Tibial nerve (tissue), 4 donors: ENCODE data around the gene SLFN14. TPM values are rescaled to one million over a fixed set of nuclear protein-coding genes. Genes with fewer than 3 reads are reported as not detected.

Source experiments
- DNase-seq, 2 donors: peaks; one replicate each; pipeline ENCODE4 v3.0.0-alpha.2; 2019; ENCODE audit warnings: low spot score in 2 of 2
- H3K27ac ChIP-seq, 4 donors: fragments of 200-600 bp; sonication (generic) in 3 of 4; one replicate each; pipeline ENCODE4 v1.5.1; 2017 to 2019; ENCODE audit warnings: mild to moderate bottlenecking in 1 of 4
- H3K27me3 ChIP-seq, 2 donors: fragments of 200-600 bp; sonication (generic) in 1 of 2; one replicate each; pipeline versions ENCODE4 v1.5.1 to v1.6.0; 2017 to 2019
- H3K36me3 ChIP-seq, 3 donors: fragments of 200-600 bp; sonication (generic); one replicate each; pipeline ENCODE4 v1.5.1; 2018 to 2019
- H3K4me1 ChIP-seq, 4 donors: fragments of 200-600 bp; sonication (generic) in 3 of 4; one replicate each; pipeline ENCODE4 v1.5.1; 2017 to 2019
- H3K4me3 ChIP-seq, 4 donors: fragments of 200-600 bp; sonication (generic) in 3 of 4; one replicate each; pipeline ENCODE4 v1.5.1; 2017 to 2019; ENCODE audit warnings: mild to moderate bottlenecking in 1 of 4, moderate library complexity in 1 of 4
- H3K9me3 ChIP-seq, 4 donors: fragments of 200-600 bp; sonication (generic) in 3 of 4; one replicate each; pipeline ENCODE4 v1.5.1; 2017 to 2019
- CTCF ChIP-seq, 5 experiments: fragments of 200-600 bp in 3 of 5; fragments of 450-650 bp in 2 of 5; sonication (generic) in 3 of 5; IDR thresholded peaks; one replicate each; pipeline ENCODE4 v1.5.1; 2016 to 2019; ENCODE audit warnings: antibody characterized with exemption in 5 of 5, mild to moderate bottlenecking in 3 of 5, moderate library complexity in 2 of 5
- EP300 ChIP-seq, 2 donors: sonication (generic); formaldehyde crosslinking; IDR thresholded peaks; one replicate each; pipeline ENCODE4 v1.6.1; 2017; ENCODE audit warnings: antibody characterized with exemption in 2 of 2, mild to moderate bottlenecking in 1 of 2
- POLR2A ChIP-seq, 2 donors: fragments of 450-650 bp; IDR thresholded peaks; one replicate each; pipeline ENCODE4 v1.6.1; 2017; ENCODE audit warnings: antibody characterized with exemption in 2 of 2, mild to moderate bottlenecking in 2 of 2, moderate library complexity in 2 of 2
- WGBS, 2 donors: methylation state at CpG; one replicate each; pipeline ENCODE4 v1.1.5; 2018; 5-methylcytosine and 5-hydroxymethylcytosine counted together
- total RNA-seq, 4 donors: library from RNA; depleted of rRNA; stranded (reverse); fragments of >200 nt; gene quantifications; one replicate each; pipeline ENCODE4 v1.1.0, GENCODE V29; 2016

Gene SLFN14
- total RNA-seq, 4 donors from 2014 or later, result not detected

DNA sequence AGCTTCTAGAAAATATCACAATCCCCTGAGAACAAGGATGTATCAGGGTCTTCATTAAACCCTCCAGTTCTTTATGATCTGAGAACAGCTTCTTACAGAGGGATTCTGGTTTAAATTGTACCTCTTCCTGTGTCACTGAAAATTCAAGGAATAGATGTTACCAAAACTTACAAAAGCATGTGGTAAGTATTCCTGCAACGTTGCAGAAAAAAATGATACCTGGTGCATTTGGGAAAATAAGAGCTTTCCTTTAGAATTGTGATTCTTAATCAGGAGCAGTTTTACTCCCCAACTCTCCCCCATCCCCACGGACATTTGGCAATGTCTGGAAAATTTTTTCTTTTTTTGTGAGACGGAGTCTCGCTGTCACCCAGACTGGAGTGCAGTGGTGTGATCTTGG, 7.3 kb downstream of the SLFN14 start:
- no peak overlapping the region for H3K4me3 ChIP-seq
- no peaks in the 10 kb centered on the region for H3K36me3 ChIP-seq
- H3K9me3 ChIP-seq, result no peaks in the 10 kb centered on the region
- H3K4me1 ChIP-seq, result no peaks in the 10 kb centered on the region
- H3K27ac ChIP-seq, result no peak overlapping the region
- WGBS, 2 donors, result 77 to 81% methylated on average over 4 of the region's 4 CpGs
- no peak for DNase-seq
- TF ChIP-seq EP300 (IDR thresholded peaks at IDR 0.05), result no peak
- no peak for TF ChIP-seq POLR2A (IDR thresholded peaks at IDR 0.05)
- no peak for TF ChIP-seq CTCF (IDR thresholded peaks at IDR 0.05)
- no peaks in the 10 kb centered on the region for H3K27me3 ChIP-seq

GRCh38 chr17:35548978-35549377, 11.6 kb downstream of the SLFN14 start:
- no peaks in the 10 kb centered on the region for H3K9me3 ChIP-seq
- H3K36me3 ChIP-seq, result no peaks in the 10 kb centered on the region
- no peak for DNase-seq
- H3K4me3 ChIP-seq, result no peak overlapping the region
- no peaks in the 10 kb centered on the region for H3K27me3 ChIP-seq
- TF ChIP-seq EP300 (IDR thresholded peaks at IDR 0.05), result no peak
- no peaks in the 10 kb centered on the region for H3K4me1 ChIP-seq
- no peak overlapping the region for H3K27ac ChIP-seq
- 58 to 65% methylated on average over 1 of the region's 1 CpG for WGBS, 2 donors

DNA sequence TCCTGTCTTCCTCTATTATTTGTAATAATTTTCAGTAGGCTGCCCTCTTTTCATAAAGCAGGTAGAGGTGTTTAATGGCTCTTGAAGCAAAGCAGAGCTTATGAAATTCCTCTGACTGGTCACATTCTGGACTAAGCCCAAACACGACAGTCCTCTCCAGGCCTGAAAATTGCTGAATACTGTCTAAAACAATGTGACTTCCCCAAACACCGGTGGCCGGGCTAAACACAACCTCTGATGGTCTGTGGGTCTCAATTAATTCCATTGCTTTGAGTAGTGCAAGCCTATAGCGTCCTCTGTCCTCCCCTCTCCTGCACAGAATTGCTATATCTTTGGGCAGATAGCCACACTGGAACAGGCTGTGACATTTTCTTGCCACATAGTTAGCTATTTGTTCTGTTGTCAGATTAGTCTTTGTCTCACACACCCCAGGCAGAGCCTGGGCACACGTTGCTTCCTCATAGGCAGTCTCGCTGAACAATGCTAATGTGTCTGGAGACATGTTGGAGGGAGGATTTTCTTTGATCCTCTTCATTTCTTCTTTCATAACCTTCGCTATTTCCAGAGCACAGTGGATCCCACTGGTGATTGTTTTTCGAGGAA, 12.3 kb downstream of the SLFN14 start:
- 42 to 56% methylated on average over 8 of the region's 8 CpGs for WGBS, 2 donors
- no peaks in the 10 kb centered on the region for H3K27me3 ChIP-seq
- no peak for DNase-seq
- TF ChIP-seq EP300 (IDR thresholded peaks at IDR 0.05) (no peak), CTCF (IDR thresholded peaks at IDR 0.05) (no peak), POLR2A (IDR thresholded peaks at IDR 0.05) (no peak)
- no peaks in the 10 kb centered on the region for H3K4me1 ChIP-seq
- H3K27ac ChIP-seq, result no peak overlapping the region
- H3K4me3 ChIP-seq, result no peak overlapping the region
- no peaks in the 10 kb centered on the region for H3K9me3 ChIP-seq
- H3K36me3 ChIP-seq, result no peaks in the 10 kb centered on the region

- H3K27ac ChIP-seq, result no peak overlapping the region
- no peak for DNase-seq
- H3K9me3 ChIP-seq, result no peaks in the 10 kb centered on the region
- no peak for TF ChIP-seq CTCF (IDR thresholded peaks at IDR 0.05)
- no peak for TF ChIP-seq EP300 (IDR thresholded peaks at IDR 0.05)
- TF ChIP-seq POLR2A (IDR thresholded peaks at IDR 0.05), result no peak
- no peaks in the 10 kb centered on the region for H3K4me1 ChIP-seq
- no peak overlapping the region for H3K4me3 ChIP-seq
- no peaks in the 10 kb centered on the region for H3K27me3 ChIP-seq
- WGBS, 2 donors, result 66 to 67% methylated on average over 1 of the region's 1 CpG
- H3K36me3 ChIP-seq, result no peaks in the 10 kb centered on the region
These were observed 14.1 kb downstream of the SLFN14 start for GRCh38 chr17:35546487-35546886.

- no peaks in the 10 kb centered on the region for H3K27me3 ChIP-seq
- H3K9me3 ChIP-seq, result no peaks in the 10 kb centered on the region
- H3K36me3 ChIP-seq, result no peaks in the 10 kb centered on the region
- no peak overlapping the region for H3K27ac ChIP-seq
- TF ChIP-seq CTCF (IDR thresholded peaks at IDR 0.05), result no peak
- TF ChIP-seq EP300 (IDR thresholded peaks at IDR 0.05), result no peak
- TF ChIP-seq POLR2A (IDR thresholded peaks at IDR 0.05), result no peak
- H3K4me1 ChIP-seq, result peaks cover 0 to 8% (median 2%) of the 10 kb centered on the region in 4 donors
- WGBS, 2 donors, result 67 to 88% methylated on average over 1 of the region's 1 CpG
- DNase-seq, result no peak
- H3K4me3 ChIP-seq, result no peak overlapping the region
These were observed 15.5 kb downstream of the SLFN14 start for GRCh38 chr17:35545150-35545549.

DNA sequence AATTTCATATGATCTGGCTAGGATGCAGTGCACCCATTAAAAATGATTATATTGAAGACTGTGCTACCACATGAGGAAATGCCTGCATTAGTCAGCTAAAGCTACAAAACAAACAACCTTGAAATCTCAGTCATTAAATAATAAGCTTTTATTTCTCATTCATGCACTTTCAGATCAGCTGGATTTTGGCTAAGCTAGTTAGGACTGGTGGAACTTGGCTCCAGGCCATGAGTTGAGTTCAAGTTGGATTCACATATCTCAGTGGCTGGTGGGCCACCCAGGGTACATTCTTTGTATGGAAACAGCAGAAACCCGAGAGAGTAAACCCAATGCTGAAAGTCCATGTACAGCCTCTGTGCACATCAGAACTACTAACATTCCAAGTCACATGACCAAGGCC, 16.8 kb downstream of the SLFN14 start:
- DNase-seq, result no peak
- no peak overlapping the region for H3K4me3 ChIP-seq
- no peaks in the 10 kb centered on the region for H3K27me3 ChIP-seq
- no peaks in the 10 kb centered on the region for H3K9me3 ChIP-seq
- H3K27ac ChIP-seq, result no peak overlapping the region
- TF ChIP-seq EP300 (IDR thresholded peaks at IDR 0.05) (no peak), POLR2A (IDR thresholded peaks at IDR 0.05) (no peak), CTCF (IDR thresholded peaks at IDR 0.05) (no peak)
- no peaks in the 10 kb centered on the region for H3K36me3 ChIP-seq
- H3K4me1 ChIP-seq, result peaks cover 0 to 18% (median 6%) of the 10 kb centered on the region in 4 donors
- 41 to 52% methylated on average over 1 of the region's 1 CpG for WGBS, 2 donors
